Measurements from ENCODE around the gene DNAJC5G. TPM values are rescaled to one million over a fixed set of nuclear protein-coding genes. Genes with fewer than 3 reads are reported as not detected.
"Not testable (repeated sequence)": the region's sequence is repeated elsewhere in the genome, so short reads cannot be mapped to it uniquely, and the experiment has no call there.

DNAJC5G gene
- polyA plus RNA-seq, 3 donors from 2014 or later = not detected

- no peak overlapping the region for H3K4me3 Mint-ChIP-seq
- peaks cover 0 to 4% of the 10 kb centered on the region in 2 donors for H3K4me1 Mint-ChIP-seq
- H3K36me3 Mint-ChIP-seq = peaks cover 11 to 16% (median 12%) of the 10 kb centered on the region in 3 donors
- no peak for DNase-seq
- no peaks in the 10 kb centered on the region for H3K9me3 Mint-ChIP-seq
- H3K27ac Mint-ChIP-seq = no peak overlapping the region
- H3K27me3 Mint-ChIP-seq (ENCODE audit: low read depth in 3 of 3) = peaks cover 0 to 1% (median 0%) of the 10 kb centered on the region in 3 donors
Observed at GRCh38 chr2:27313882-27314645, 38.8 kb downstream of the DNAJC5G start.

GRCh38 chr2:27314709-27315108 is 39.5 kb downstream of the DNAJC5G start:
- H3K27me3 Mint-ChIP-seq (ENCODE audit: low read depth in 3 of 3) = peaks cover 0 to 1% (median 0%) of the 10 kb centered on the region in 3 donors
- no peaks in the 10 kb centered on the region for H3K9me3 Mint-ChIP-seq
- no peak overlapping the region for H3K4me3 Mint-ChIP-seq
- no peak for DNase-seq
- peaks cover 0 to 4% of the 10 kb centered on the region in 2 donors for H3K4me1 Mint-ChIP-seq
- peak overlapping the region in 1 of 6 donors; percentile 31 for H3K27ac Mint-ChIP-seq
- peaks cover 6 to 11% (median 7%) of the 10 kb centered on the region in 3 donors for H3K36me3 Mint-ChIP-seq

- Mint-ChIP-seq H3K4me3 (no peak overlapping the region), H3K4me1 (peaks cover 0 to 4% of the 10 kb centered on the region in 2 donors), H3K9me3 (no peaks in the 10 kb centered on the region), H3K36me3 (peaks cover 4 to 8% (median 4%) of the 10 kb centered on the region in 3 donors), H3K27me3 (ENCODE audit: low read depth in 3 of 3) (peaks cover 0 to 1% (median 0%) of the 10 kb centered on the region in 3 donors), H3K27ac (peak overlapping the region in 1 of 6 donors; percentile 31)
- DNase-seq = no peak
Observed at GRCh38 chr2:27315122-27315521, 39.9 kb downstream of the DNAJC5G start.

- Mint-ChIP-seq H3K27ac (no peak overlapping the region), H3K36me3 (peaks cover 0 to 5% (median 0%) of the 10 kb centered on the region in 3 donors), H3K4me1 (peaks cover 7 to 8% of the 10 kb centered on the region in 2 donors), H3K27me3 (ENCODE audit: low read depth in 3 of 3) (peaks cover 0 to 1% (median 0%) of the 10 kb centered on the region in 3 donors), H3K9me3 (no peaks in the 10 kb centered on the region), H3K4me3 (no peak overlapping the region)
- no peak for DNase-seq
Observed at GRCh38 chr2:27316655-27317412, 41.6 kb downstream of the DNAJC5G start.

GRCh38 chr2:27319839-27320238 is 44.6 kb downstream of the DNAJC5G start:
- peaks cover 23 to 36% of the 10 kb centered on the region in 2 donors for H3K4me1 Mint-ChIP-seq
- DNase-seq; H3K27ac Mint-ChIP-seq; H3K9me3 Mint-ChIP-seq; H3K4me3 Mint-ChIP-seq; H3K36me3 Mint-ChIP-seq; H3K27me3 Mint-ChIP-seq (ENCODE audit: low read depth in 3 of 3): not testable (repeated sequence)

GRCh38 chr2:27320958-27321543 is 45.8 kb downstream of the DNAJC5G start:
- H3K9me3 Mint-ChIP-seq = no peaks in the 10 kb centered on the region
- H3K4me1 Mint-ChIP-seq = peaks cover 23 to 36% of the 10 kb centered on the region in 2 donors
- H3K36me3 Mint-ChIP-seq = peaks cover 0 to 5% (median 5%) of the 10 kb centered on the region in 3 donors
- H3K27ac Mint-ChIP-seq = peak overlapping the region in 2 of 6 donors; percentile 49 to 99
- H3K27me3 Mint-ChIP-seq (ENCODE audit: low read depth in 3 of 3) = peaks cover 2 to 4% (median 2%) of the 10 kb centered on the region in 3 donors
- no peak for DNase-seq
- H3K4me3 Mint-ChIP-seq = peak overlapping the region in 1 of 5 donors; percentile 1

GRCh38 chr2:27322301-27322765 is 47.1 kb downstream of the DNAJC5G start:
- peak overlapping the region; percentile 95 to 100 (median 96) for H3K4me3 Mint-ChIP-seq
- H3K9me3 Mint-ChIP-seq = no peaks in the 10 kb centered on the region
- peaks cover 23 to 36% of the 10 kb centered on the region in 2 donors for H3K4me1 Mint-ChIP-seq
- peak overlapping the region; percentile 97 to 99 (median 98) for H3K27ac Mint-ChIP-seq
- H3K36me3 Mint-ChIP-seq = peaks cover 7 to 16% (median 15%) of the 10 kb centered on the region in 3 donors
- peaks cover 2 to 4% (median 2%) of the 10 kb centered on the region in 3 donors for H3K27me3 Mint-ChIP-seq (ENCODE audit: low read depth in 3 of 3)
- DNase-seq = peak in 1 of 3 donors; percentile 4

- H3K36me3 Mint-ChIP-seq = peaks cover 10 to 16% (median 10%) of the 10 kb centered on the region in 3 donors
- peak; percentile 79 to 82 (median 82) for DNase-seq
- peaks cover 2 to 4% (median 2%) of the 10 kb centered on the region in 3 donors for H3K27me3 Mint-ChIP-seq (ENCODE audit: low read depth in 3 of 3)
- H3K4me1 Mint-ChIP-seq = peaks cover 23 to 36% of the 10 kb centered on the region in 2 donors
- H3K9me3 Mint-ChIP-seq = no peaks in the 10 kb centered on the region
- H3K27ac Mint-ChIP-seq = peak within 1 kb of the TSS; percentile 97 to 99 (median 98)
- peak within 1 kb of the TSS; percentile 95 to 100 (median 96) for H3K4me3 Mint-ChIP-seq
Observed at GRCh38 chr2:27322766-27323595, 47.7 kb downstream of the DNAJC5G start, which contains the start of gene MPV17. MPV17 (minus strand) TSS chr2:27323097; CDS start chr2:27322517, 580 bp downstream.

GRCh38 chr2:27323596-27324285 is 48.5 kb downstream of the DNAJC5G start:
- H3K27ac Mint-ChIP-seq = peak overlapping the region; percentile 97 to 99 (median 98)
- DNase-seq = no peak
- peaks cover 2 to 4% (median 2%) of the 10 kb centered on the region in 3 donors for H3K27me3 Mint-ChIP-seq (ENCODE audit: low read depth in 3 of 3)
- no peaks in the 10 kb centered on the region for H3K9me3 Mint-ChIP-seq
- H3K36me3 Mint-ChIP-seq = peaks cover 10 to 22% (median 15%) of the 10 kb centered on the region in 3 donors
- H3K4me3 Mint-ChIP-seq = peak overlapping the region; percentile 95 to 100 (median 96)
- H3K4me1 Mint-ChIP-seq = peaks cover 23 to 36% of the 10 kb centered on the region in 2 donors

- peak overlapping the region; percentile 3 to 96 (median 40) for H3K4me3 Mint-ChIP-seq
- peaks cover 23 to 36% of the 10 kb centered on the region in 2 donors for H3K4me1 Mint-ChIP-seq
- H3K36me3 Mint-ChIP-seq = peaks cover 10 to 26% (median 18%) of the 10 kb centered on the region in 3 donors
- H3K9me3 Mint-ChIP-seq = no peaks in the 10 kb centered on the region
- no peak for DNase-seq
- peaks cover 2 to 4% (median 2%) of the 10 kb centered on the region in 3 donors for H3K27me3 Mint-ChIP-seq (ENCODE audit: low read depth in 3 of 3)
- H3K27ac Mint-ChIP-seq = peak overlapping the region in 5 of 6 donors; percentile 29 to 98 (median 57)
Observed at GRCh38 chr2:27324720-27325119, 49.5 kb downstream of the DNAJC5G start.

Data from immature natural killer cell (primary cell).